C4-2B (cell line): ENCODE results near the gene CDK14.

Experiments used
- ZFX ChIP-seq: fragments of 450-650 bp; IDR thresholded peaks from 2 replicates; pipeline ENCODE4 v1.6.1; 2017
- TF ChIP-seq, protein P1 (sequence below): fragments of 450-650 bp; conservative IDR thresholded peaks from 2 replicates; pipeline ENCODE4 v1.5.1; 2017; ENCODE audit warnings: mild to moderate bottlenecking

DNA sequence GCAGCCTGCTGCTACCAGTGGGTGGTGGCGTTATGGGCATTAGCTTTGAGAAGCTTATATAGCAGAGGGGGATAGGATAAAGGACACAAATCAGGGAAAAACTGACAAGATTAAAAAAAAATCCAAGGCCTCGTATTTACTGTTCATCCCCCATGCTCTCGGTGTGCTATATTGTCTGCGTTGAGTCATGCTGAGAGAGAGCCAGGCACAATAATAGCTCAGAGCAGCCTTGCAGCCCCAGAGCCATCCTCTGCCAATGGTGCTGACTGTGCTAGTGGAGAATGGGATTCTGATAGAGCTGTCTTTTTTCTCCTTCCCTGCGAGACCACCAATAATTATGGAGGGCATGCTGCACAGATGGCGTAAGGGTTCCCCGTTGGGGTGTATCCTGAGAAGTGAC, 616.5 kb downstream of the CDK14 start:
- TF ChIP-seq, protein P1, sequence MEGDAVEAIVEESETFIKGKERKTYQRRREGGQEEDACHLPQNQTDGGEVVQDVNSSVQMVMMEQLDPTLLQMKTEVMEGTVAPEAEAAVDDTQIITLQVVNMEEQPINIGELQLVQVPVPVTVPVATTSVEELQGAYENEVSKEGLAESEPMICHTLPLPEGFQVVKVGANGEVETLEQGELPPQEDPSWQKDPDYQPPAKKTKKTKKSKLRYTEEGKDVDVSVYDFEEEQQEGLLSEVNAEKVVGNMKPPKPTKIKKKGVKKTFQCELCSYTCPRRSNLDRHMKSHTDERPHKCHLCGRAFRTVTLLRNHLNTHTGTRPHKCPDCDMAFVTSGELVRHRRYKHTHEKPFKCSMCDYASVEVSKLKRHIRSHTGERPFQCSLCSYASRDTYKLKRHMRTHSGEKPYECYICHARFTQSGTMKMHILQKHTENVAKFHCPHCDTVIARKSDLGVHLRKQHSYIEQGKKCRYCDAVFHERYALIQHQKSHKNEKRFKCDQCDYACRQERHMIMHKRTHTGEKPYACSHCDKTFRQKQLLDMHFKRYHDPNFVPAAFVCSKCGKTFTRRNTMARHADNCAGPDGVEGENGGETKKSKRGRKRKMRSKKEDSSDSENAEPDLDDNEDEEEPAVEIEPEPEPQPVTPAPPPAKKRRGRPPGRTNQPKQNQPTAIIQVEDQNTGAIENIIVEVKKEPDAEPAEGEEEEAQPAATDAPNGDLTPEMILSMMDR, result no peak
- TF ChIP-seq ZFX, result no peak
